ENCODE measurements around the gene NGFR. TPM values are rescaled to one million over a fixed set of nuclear protein-coding genes. Genes with fewer than 3 reads are reported as not detected.

Gene NGFR
- total RNA-seq, 1 donor from 2014 or later: 20.4 TPM

- H3K4me3 ChIP-seq (ENCODE audit: low read length in 3 of 3): no peak overlapping the region
- no peak overlapping the region for H3K9ac ChIP-seq (ENCODE audit: low read depth in 1 of 3, low read length in 3 of 3)
- H3K4me1 ChIP-seq (ENCODE audit: control insufficient read depth in 3 of 3, insufficient read depth in 3 of 3, low read length in 3 of 3): no peaks in the 10 kb centered on the region
- H3K9me3 ChIP-seq (ENCODE audit: control insufficient read depth in 3 of 3, low read length in 3 of 3): no peaks in the 10 kb centered on the region
- H3K27ac ChIP-seq (ENCODE audit: low read depth, low read length): no peak overlapping the region
- peaks cover 24 to 58% (median 53%) of the 10 kb centered on the region in 3 donors for H3K27me3 ChIP-seq (ENCODE audit: control insufficient read depth in 3 of 3, insufficient read depth in 3 of 3, low read length in 3 of 3)
- H3K36me3 ChIP-seq (ENCODE audit: control insufficient read depth in 3 of 3, insufficient read depth in 3 of 3, low read length in 3 of 3): no peaks in the 10 kb centered on the region
Observed at GRCh38 chr17:49482144-49482817, 12.8 kb upstream of the NGFR start.

GRCh38 chr17:49483599-49484509 lies 11.2 kb upstream of the NGFR start:
- no peak overlapping the region for H3K9ac ChIP-seq (ENCODE audit: low read depth in 1 of 3, low read length in 3 of 3)
- H3K4me1 ChIP-seq (ENCODE audit: control insufficient read depth in 3 of 3, insufficient read depth in 3 of 3, low read length in 3 of 3): no peaks in the 10 kb centered on the region
- H3K27me3 ChIP-seq (ENCODE audit: control insufficient read depth in 3 of 3, insufficient read depth in 3 of 3, low read length in 3 of 3): peaks cover 22 to 47% (median 44%) of the 10 kb centered on the region in 3 donors
- H3K9me3 ChIP-seq (ENCODE audit: control insufficient read depth in 3 of 3, low read length in 3 of 3): no peaks in the 10 kb centered on the region
- H3K4me3 ChIP-seq (ENCODE audit: low read length in 3 of 3): no peak overlapping the region
- H3K36me3 ChIP-seq (ENCODE audit: control insufficient read depth in 3 of 3, insufficient read depth in 3 of 3, low read length in 3 of 3): no peaks in the 10 kb centered on the region
- H3K27ac ChIP-seq (ENCODE audit: low read depth, low read length): no peak overlapping the region

- Histone ChIP-seq H3K4me3 (ENCODE audit: low read length in 3 of 3) (no peak overlapping the region), H3K27me3 (ENCODE audit: control insufficient read depth in 3 of 3, insufficient read depth in 3 of 3, low read length in 3 of 3) (peaks cover 22 to 45% (median 39%) of the 10 kb centered on the region in 3 donors), H3K36me3 (ENCODE audit: control insufficient read depth in 3 of 3, insufficient read depth in 3 of 3, low read length in 3 of 3) (no peaks in the 10 kb centered on the region), H3K4me1 (ENCODE audit: control insufficient read depth in 3 of 3, insufficient read depth in 3 of 3, low read length in 3 of 3) (no peaks in the 10 kb centered on the region), H3K9me3 (ENCODE audit: control insufficient read depth in 3 of 3, low read length in 3 of 3) (no peaks in the 10 kb centered on the region), H3K27ac (ENCODE audit: low read depth, low read length) (no peak overlapping the region), H3K9ac (ENCODE audit: low read depth in 1 of 3, low read length in 3 of 3) (no peak overlapping the region)
Observed at GRCh38 chr17:49484588-49484987, 10.5 kb upstream of the NGFR start.

GRCh38 chr17:49486012-49486641 lies 9.0 kb upstream of the NGFR start:
- H3K9ac ChIP-seq (ENCODE audit: low read depth in 1 of 3, low read length in 3 of 3): no peak overlapping the region
- no peaks in the 10 kb centered on the region for H3K4me1 ChIP-seq (ENCODE audit: control insufficient read depth in 3 of 3, insufficient read depth in 3 of 3, low read length in 3 of 3)
- no peaks in the 10 kb centered on the region for H3K36me3 ChIP-seq (ENCODE audit: control insufficient read depth in 3 of 3, insufficient read depth in 3 of 3, low read length in 3 of 3)
- H3K9me3 ChIP-seq (ENCODE audit: control insufficient read depth in 3 of 3, low read length in 3 of 3): no peaks in the 10 kb centered on the region
- H3K4me3 ChIP-seq (ENCODE audit: low read length in 3 of 3): no peak overlapping the region
- H3K27ac ChIP-seq (ENCODE audit: low read depth, low read length): no peak overlapping the region
- peaks cover 25 to 50% (median 33%) of the 10 kb centered on the region in 3 donors for H3K27me3 ChIP-seq (ENCODE audit: control insufficient read depth in 3 of 3, insufficient read depth in 3 of 3, low read length in 3 of 3)

GRCh38 chr17:49487183-49487582 lies 7.9 kb upstream of the NGFR start:
- H3K9me3 ChIP-seq (ENCODE audit: control insufficient read depth in 3 of 3, low read length in 3 of 3): no peaks in the 10 kb centered on the region
- H3K4me3 ChIP-seq (ENCODE audit: low read length in 3 of 3): no peak overlapping the region
- H3K9ac ChIP-seq (ENCODE audit: low read depth in 1 of 3, low read length in 3 of 3): no peak overlapping the region
- H3K27me3 ChIP-seq (ENCODE audit: control insufficient read depth in 3 of 3, insufficient read depth in 3 of 3, low read length in 3 of 3): peaks cover 25 to 47% (median 39%) of the 10 kb centered on the region in 3 donors
- no peaks in the 10 kb centered on the region for H3K4me1 ChIP-seq (ENCODE audit: control insufficient read depth in 3 of 3, insufficient read depth in 3 of 3, low read length in 3 of 3)
- no peak overlapping the region for H3K27ac ChIP-seq (ENCODE audit: low read depth, low read length)
- no peaks in the 10 kb centered on the region for H3K36me3 ChIP-seq (ENCODE audit: control insufficient read depth in 3 of 3, insufficient read depth in 3 of 3, low read length in 3 of 3)

- Histone ChIP-seq H3K4me3 (ENCODE audit: low read length in 3 of 3) (no peak overlapping the region), H3K27me3 (ENCODE audit: control insufficient read depth in 3 of 3, insufficient read depth in 3 of 3, low read length in 3 of 3) (peaks cover 20 to 39% (median 34%) of the 10 kb centered on the region in 3 donors), H3K9me3 (ENCODE audit: control insufficient read depth in 3 of 3, low read length in 3 of 3) (no peaks in the 10 kb centered on the region), H3K9ac (ENCODE audit: low read depth in 1 of 3, low read length in 3 of 3) (no peak overlapping the region), H3K4me1 (ENCODE audit: control insufficient read depth in 3 of 3, insufficient read depth in 3 of 3, low read length in 3 of 3) (no peaks in the 10 kb centered on the region), H3K36me3 (ENCODE audit: control insufficient read depth in 3 of 3, insufficient read depth in 3 of 3, low read length in 3 of 3) (no peaks in the 10 kb centered on the region), H3K27ac (ENCODE audit: low read depth, low read length) (no peak overlapping the region)
Observed at GRCh38 chr17:49488612-49489011, 6.5 kb upstream of the NGFR start.

GRCh38 chr17:49489348-49489747 lies 5.7 kb upstream of the NGFR start:
- Histone ChIP-seq H3K27me3 (ENCODE audit: control insufficient read depth in 3 of 3, insufficient read depth in 3 of 3, low read length in 3 of 3) (peaks cover 22 to 34% (median 33%) of the 10 kb centered on the region in 3 donors), H3K9ac (ENCODE audit: low read depth in 1 of 3, low read length in 3 of 3) (no peak overlapping the region), H3K27ac (ENCODE audit: low read depth, low read length) (no peak overlapping the region), H3K4me3 (ENCODE audit: low read length in 3 of 3) (no peak overlapping the region), H3K4me1 (ENCODE audit: control insufficient read depth in 3 of 3, insufficient read depth in 3 of 3, low read length in 3 of 3) (no peaks in the 10 kb centered on the region), H3K36me3 (ENCODE audit: control insufficient read depth in 3 of 3, insufficient read depth in 3 of 3, low read length in 3 of 3) (no peaks in the 10 kb centered on the region), H3K9me3 (ENCODE audit: control insufficient read depth in 3 of 3, low read length in 3 of 3) (no peaks in the 10 kb centered on the region)

GRCh38 chr17:49490276-49490675 lies 4.8 kb upstream of the NGFR start:
- H3K27me3 ChIP-seq (ENCODE audit: control insufficient read depth in 3 of 3, insufficient read depth in 3 of 3, low read length in 3 of 3): peaks cover 21 to 32% (median 28%) of the 10 kb centered on the region in 3 donors

GRCh38 chr17:49491192-49491769 lies 3.8 kb upstream of the NGFR start:
- Histone ChIP-seq H3K27ac (ENCODE audit: low read depth, low read length) (no peak overlapping the region), H3K27me3 (ENCODE audit: control insufficient read depth in 3 of 3, insufficient read depth in 3 of 3, low read length in 3 of 3) (peaks cover 24 to 32% (median 26%) of the 10 kb centered on the region in 3 donors), H3K9me3 (ENCODE audit: control insufficient read depth in 3 of 3, low read length in 3 of 3) (no peaks in the 10 kb centered on the region), H3K36me3 (ENCODE audit: control insufficient read depth in 3 of 3, insufficient read depth in 3 of 3, low read length in 3 of 3) (no peaks in the 10 kb centered on the region), H3K4me3 (ENCODE audit: low read length in 3 of 3) (no peak overlapping the region), H3K4me1 (ENCODE audit: control insufficient read depth in 3 of 3, insufficient read depth in 3 of 3, low read length in 3 of 3) (peaks cover 7 to 11% (median 7%) of the 10 kb centered on the region in 3 donors), H3K9ac (ENCODE audit: low read depth in 1 of 3, low read length in 3 of 3) (no peak overlapping the region)

More at GRCh38 chr17:49490276-49490675, 4.8 kb upstream of the NGFR start:
- Histone ChIP-seq H3K27ac (ENCODE audit: low read depth, low read length) (no peak overlapping the region), H3K4me1 (ENCODE audit: control insufficient read depth in 3 of 3, insufficient read depth in 3 of 3, low read length in 3 of 3) (peaks cover under 1 to 1% (median under 1%) of the 10 kb centered on the region in 3 donors), H3K9me3 (ENCODE audit: control insufficient read depth in 3 of 3, low read length in 3 of 3) (no peaks in the 10 kb centered on the region), H3K36me3 (ENCODE audit: control insufficient read depth in 3 of 3, insufficient read depth in 3 of 3, low read length in 3 of 3) (no peaks in the 10 kb centered on the region), H3K4me3 (ENCODE audit: low read length in 3 of 3) (no peak overlapping the region), H3K9ac (ENCODE audit: low read depth in 1 of 3, low read length in 3 of 3) (no peak overlapping the region)
